K562 (cell line): ENCODE data around the gene NUP210. TPM values are rescaled to one million over a fixed set of nuclear protein-coding genes. Genes with fewer than 3 reads are reported as not detected.

Experiments
- ATAC-seq: fragments of 200-7000 bp; cut with Tn5 transposase; 3 replicates; pipeline ENCODE4 v1.9.1; 2020; ENCODE audit warnings: moderate library complexity
- BruUV-seq: library from RNA; stranded (reverse); fragments of 400-500 nt; replicated peaks from 2 replicates; lab custom pipeline; 2021; lab: Mats Ljungman, UMichigan
- CTCF ChIA-PET: fragments of 300-600 bp; formaldehyde crosslinking; extraction: SDS; loops from one replicate; lab custom pipeline; 2021; ENCODE audit warnings: low intra/inter-chr PET ratio; lab: Yijun Ruan, JAX
- POLR2A ChIA-PET: fragments of 300-600, 350-650 bp; sonication (Branson Sonifier 250); formaldehyde crosslinking; extraction: SDS; loops from one replicate; lab custom pipeline; 2021; ENCODE audit warnings: antibody characterized with exemption, inconsistent platforms; lab: Yijun Ruan, JAX
- DNase-seq, 4 experiments: peaks; one replicate each; pipeline versions ENCODE4 v3.0.0 to v3.0.0-alpha.2; 2011 to 2018; ENCODE audit warnings: low spot score in 3 of 4, mixed read lengths in 3 of 4; ENCODE audit errors: extremely low read depth in 1 of 4
- FAIRE-seq: peaks from 2 replicates; lab custom pipeline; 2011; peaks lifted over from hg19 to GRCh38; lab: Jason Lieb, UNC
- H2AFZ ChIP-seq: 2 replicates; pipeline ENCODE4 v1.6.0; 2011; ENCODE audit warnings: low read depth, low read length, control low read depth, inconsistent platforms
- H3K27ac ChIP-seq: fragments of 200-600 bp; 3 replicates; pipeline ENCODE4 v1.8.0; 2011; ENCODE audit warnings: low read depth, mild to moderate bottlenecking, control low read depth, inconsistent platforms, low read length, moderate library complexity, mixed read lengths; ENCODE audit errors: extremely low read depth
- H3K27me3 ChIP-seq, 2 experiments: fragments of 300-600 bp in 1 of 2; 2 replicates in 1 of 2; 3 replicates in 1 of 2; pipeline versions ENCODE4 v1.6.0 to v1.8.0; 2011; ENCODE audit warnings: inconsistent platforms in 2 of 2, low read length in 2 of 2, mild to moderate bottlenecking in 1 of 2, mixed read lengths in 1 of 2, moderate library complexity in 1 of 2; ENCODE audit not compliant: control insufficient read depth in 2 of 2, insufficient read depth in 2 of 2
- H3K36me3 ChIP-seq: fragments of 300-600 bp; 3 replicates; pipeline ENCODE4 v1.8.0; 2011; ENCODE audit warnings: mild to moderate bottlenecking, low read length, inconsistent platforms; ENCODE audit not compliant: control insufficient read depth, insufficient read depth
- H3K4me1 ChIP-seq, 2 experiments: fragments of 200-600 bp in 1 of 2; replicated peaks in 1 of 2; 2 replicates in 1 of 2; 3 replicates in 1 of 2; pipeline versions ENCODE4 v1.5.1 to v1.8.0; 2011; ENCODE audit warnings: inconsistent platforms in 2 of 2, low read length in 2 of 2, mild to moderate bottlenecking in 1 of 2, mixed read lengths in 1 of 2, moderate library complexity in 1 of 2; ENCODE audit not compliant: control insufficient read depth in 2 of 2, insufficient read depth in 2 of 2
- H3K4me2 ChIP-seq: 2 replicates; pipeline ENCODE4 v1.6.1; 2011; ENCODE audit warnings: low read length, control low read depth, inconsistent platforms, mixed read lengths; ENCODE audit not compliant: insufficient read depth
- H3K4me3 ChIP-seq: fragments of 200-600 bp; sonication (generic), shearing (Covaris generic); 2 replicates; pipeline ENCODE4 v1.5.1; 2016; ENCODE audit warnings: control low read depth, inconsistent platforms
- H3K79me2 ChIP-seq: fragments of 200-600 bp; 3 replicates; pipeline ENCODE4 v1.8.0; 2011; ENCODE audit warnings: low read length, inconsistent platforms; ENCODE audit not compliant: control insufficient read depth, insufficient read depth
- H3K9ac ChIP-seq, 2 experiments: 2 replicates each; pipeline versions ENCODE4 v1.6.0 to v1.6.1; 2011; ENCODE audit warnings: low read depth in 2 of 2, low read length in 2 of 2, control low read depth in 1 of 2, inconsistent platforms in 1 of 2, mild to moderate bottlenecking in 1 of 2, mixed read lengths in 1 of 2; ENCODE audit not compliant: insufficient read depth in 1 of 2
- H3K9me1 ChIP-seq: one replicate; pipeline ENCODE4 v1.6.0; 2011; ENCODE audit warnings: inconsistent platforms, mild to moderate bottlenecking, low read length, moderate library complexity; ENCODE audit not compliant: control insufficient read depth, insufficient read depth
- H3K9me3 ChIP-seq: replicated peaks from 2 replicates; pipeline ENCODE4 v1.5.1; 2011; ENCODE audit warnings: low read depth, low read length, inconsistent platforms; ENCODE audit not compliant: control insufficient read depth, insufficient read depth
- H4K20me1 ChIP-seq: replicated peaks from 2 replicates; pipeline ENCODE4 v1.6.1; 2011; ENCODE audit warnings: low read length, inconsistent platforms, mixed read lengths; ENCODE audit not compliant: control insufficient read depth, insufficient read depth
- DDX20 ChIP-seq: fragments of 450-650 bp; IDR thresholded peaks from 2 replicates; pipeline ENCODE4 v1.6.1; 2016; ENCODE audit warnings: missing genetic modification characterization, low read depth, mild to moderate bottlenecking, missing compliant biosample characterization, moderate library complexity
- DIDO1 ChIP-seq: fragments of 450-650 bp; IDR thresholded peaks from 2 replicates; pipeline ENCODE4 v1.6.1; 2016; ENCODE audit warnings: low read depth, missing biosample characterization, missing genetic modification characterization
- MAFG ChIP-seq: fragments of 450-650 bp; conservative IDR thresholded peaks from 2 replicates; pipeline ENCODE4 v1.6.1; 2016; ENCODE audit warnings: missing genetic modification characterization, missing compliant biosample characterization
- MBD2 ChIP-seq: sonication (generic); IDR thresholded peaks from 2 replicates; pipeline ENCODE4 v1.6.1; 2016; ENCODE audit warnings: low read depth, borderline replicate concordance
- RNF2 ChIP-seq: sonication (generic); IDR thresholded peaks from 2 replicates; pipeline ENCODE4 v1.6.1; 2016
- SFPQ ChIP-seq: fragments of 200-400 bp; formaldehyde crosslinking; IDR thresholded peaks from 2 replicates; pipeline ENCODE4 v1.6.1; 2017; ENCODE audit warnings: mild to moderate bottlenecking, low read depth, low read length, moderate library complexity
- SMARCA4 ChIP-seq: fragments of 450-650 bp; IDR thresholded peaks from 2 replicates; pipeline ENCODE4 v1.6.1; 2016
- THRB ChIP-seq: fragments of 450-650 bp; formaldehyde crosslinking; conservative IDR thresholded peaks from 2 replicates; pipeline ENCODE4 v1.4.0; 2022; ENCODE audit warnings: mild to moderate bottlenecking, missing genetic modification characterization
- USF2 ChIP-seq: sonication (generic); formaldehyde crosslinking; IDR thresholded peaks from 2 replicates; pipeline ENCODE4 v1.5.0; 2020; ENCODE audit warnings: missing genetic modification reagents
- WGBS: fragments of 100-300 bp; shearing (Covaris generic); methylation state at CpG from one replicate; pipeline ENCODE4 v1.1.6; 2016; ENCODE audit warnings: low coverage, mixed read lengths; ENCODE audit not compliant: insufficient coverage; ENCODE audit errors: missing lambda C conversion rate; 5-methylcytosine and 5-hydroxymethylcytosine counted together
- in situ Hi-C: fragments of 300-500 bp; cut with MboI; formaldehyde crosslinking; loops from 4 replicates; pipeline ENCODE4 v1.15.0; 2018; ENCODE audit warnings: inconsistent platforms, mixed read lengths
- intact Hi-C: fragments of 100-400 bp; cut with micrococcal nuclease; formaldehyde crosslinking; loops from 2 replicates; pipeline ENCODE4 v1.14.2; 2022
- polyA plus RNA-seq, 8 experiments: library from polyadenylated mRNA; depleted of rRNA in 4 of 8; stranded (reverse) in 5 of 8; unstranded in 3 of 8; fragments of >200 nt; fragmentation: Nextera tagmentation in 2 of 8; fragmentation: Illumina TruSeq in 1 of 8; extraction: Ambion mirVana in 2 of 8; extraction: Trizol in 1 of 8; gene quantifications; 2 replicates each; pipeline versions ENCODE4 v1.2.1 to v1.2.3, GENCODE V29; 2011 to 2014; ENCODE audit warnings: inconsistent platforms in 1 of 8, missing spikeins in 1 of 8
- total RNA-seq, 7 experiments: library from RNA; depleted of rRNA in 6 of 7; stranded (reverse); fragments of >200 nt in 6 of 7; fragmentation: Illumina TruSeq in 2 of 7; extraction: Trizol in 2 of 7; gene quantifications; 2 replicates each; pipeline versions ENCODE4 v1.2.1 to v1.2.3, GENCODE V29; 2011 to 2021; ENCODE audit warnings: low replicate concordance in 1 of 7
- TF ChIP-seq, protein P1 (sequence below): fragments of 450-650 bp; IDR thresholded peaks from 2 replicates; pipeline ENCODE4 v1.7.1; 2018; ENCODE audit warnings: mild to moderate bottlenecking, low read depth; ENCODE audit not compliant: partially characterized antibody

NUP210 gene
- total and polyA plus RNA-seq, 9 of the 15 experiments (the other 6 are each of a cell fraction or from before 2014, with no cell fraction given), result 1.2 to 138 (median 44.0) TPM

DNA sequence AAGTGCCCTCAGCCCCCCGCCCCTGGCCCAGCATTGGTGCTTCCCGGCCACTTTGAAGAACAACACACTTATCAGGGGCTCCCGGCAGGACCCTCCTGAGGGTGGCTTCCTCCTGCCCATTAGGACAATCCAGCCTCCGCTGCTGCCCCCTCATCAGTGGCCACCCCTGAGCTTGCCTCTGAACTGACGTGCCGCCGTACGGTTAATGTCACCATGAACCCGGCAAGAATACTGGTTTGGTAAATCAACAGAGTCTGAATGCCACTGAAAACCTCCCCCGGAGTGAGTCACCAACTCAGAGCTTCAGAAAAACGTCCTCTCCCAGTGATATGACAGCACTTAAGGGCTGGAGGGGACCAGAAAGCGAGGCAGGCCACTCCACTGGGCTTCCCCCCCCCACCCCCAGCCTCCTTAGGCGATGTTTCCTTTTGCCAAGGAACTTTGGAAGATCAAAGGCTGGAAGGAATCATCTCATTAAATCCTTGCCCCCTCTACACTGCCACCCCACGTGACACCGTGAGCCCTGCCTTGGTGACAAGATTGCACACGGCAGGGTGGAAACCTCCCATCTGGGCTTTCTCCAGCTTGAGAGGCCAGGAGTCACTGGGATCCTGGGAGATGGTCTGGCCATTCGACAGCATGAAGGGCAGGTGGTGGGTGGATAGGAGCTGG is 142.1 kb downstream of the NUP210 start:
- Histone ChIP-seq H3K36me3 (no peaks in the 10 kb centered on the region), H3K79me2 (no peaks in the 10 kb centered on the region), H3K4me2 (no peak overlapping the region), H3K4me1 (peaks cover 2 to 30% of the 10 kb centered on the region in 2 experiments; a peak in 3 of 5 replicates), H3K27me3 (peaks cover 49 to 90% of the 10 kb centered on the region in 2 experiments), H3K9me3 (no peaks in the 10 kb centered on the region), H2AFZ (no peak overlapping the region), H3K27ac (no peak overlapping the region), H3K4me3 (no peak overlapping the region), H4K20me1 (peaks cover 30% of the 10 kb centered on the region), H3K9me1 (no peaks in the 10 kb centered on the region), H3K9ac (no peak overlapping the region)
- in situ Hi-C loops, result no loop called here
- ChIA-PET POLR2A (interaction anchor here (0.7 to 1.2 kb wide), 3 partner anchors 38 to 1357 kb away, joined by 3 to 4 read pairs (median 3); no protein-coding TSS in a partner anchor), CTCF (no interaction called here)
- intact Hi-C loops, result no loop called here
- BruUV-seq, result no TSS peak
- DNase-seq (peak; percentile 49 to 74 (median 55)), FAIRE-seq (peak; percentile 87), ATAC-seq (peak; percentile 18; the same call in 2 of the 3 replicates)
- 5% methylated on average over 17 of the region's 17 CpGs for WGBS
- TF ChIP-seq, protein P1, sequence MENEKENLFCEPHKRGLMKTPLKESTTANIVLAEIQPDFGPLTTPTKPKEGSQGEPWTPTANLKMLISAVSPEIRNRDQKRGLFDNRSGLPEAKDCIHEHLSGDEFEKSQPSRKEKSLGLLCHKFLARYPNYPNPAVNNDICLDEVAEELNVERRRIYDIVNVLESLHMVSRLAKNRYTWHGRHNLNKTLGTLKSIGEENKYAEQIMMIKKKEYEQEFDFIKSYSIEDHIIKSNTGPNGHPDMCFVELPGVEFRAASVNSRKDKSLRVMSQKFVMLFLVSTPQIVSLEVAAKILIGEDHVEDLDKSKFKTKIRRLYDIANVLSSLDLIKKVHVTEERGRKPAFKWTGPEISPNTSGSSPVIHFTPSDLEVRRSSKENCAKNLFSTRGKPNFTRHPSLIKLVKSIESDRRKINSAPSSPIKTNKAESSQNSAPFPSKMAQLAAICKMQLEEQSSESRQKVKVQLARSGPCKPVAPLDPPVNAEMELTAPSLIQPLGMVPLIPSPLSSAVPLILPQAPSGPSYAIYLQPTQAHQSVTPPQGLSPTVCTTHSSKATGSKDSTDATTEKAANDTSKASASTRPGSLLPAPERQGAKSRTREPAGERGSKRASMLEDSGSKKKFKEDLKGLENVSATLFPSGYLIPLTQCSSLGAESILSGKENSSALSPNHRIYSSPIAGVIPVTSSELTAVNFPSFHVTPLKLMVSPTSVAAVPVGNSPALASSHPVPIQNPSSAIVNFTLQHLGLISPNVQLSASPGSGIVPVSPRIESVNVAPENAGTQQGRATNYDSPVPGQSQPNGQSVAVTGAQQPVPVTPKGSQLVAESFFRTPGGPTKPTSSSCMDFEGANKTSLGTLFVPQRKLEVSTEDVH, result no peak
- TF ChIP-seq DIDO1 (tag) (no peak), SFPQ (no peak), DDX20 (tag) (no peak), RNF2 (no peak), THRB (CRISPR knock-in tag) (no peak), MBD2 (0 out of 2 replicates have a peak, but pooled peaks have one; percentile 11), USF2 (CRISPR knock-in tag) (peak; percentile 63), SMARCA4 (peak; percentile 62), MAFG (tag) (no peak)
